ENCODE measurements around the gene TEX13B. TPM values are rescaled to one million over a fixed set of nuclear protein-coding genes. Genes with fewer than 3 reads are reported as not detected.

Gene TEX13B
- total RNA-seq, result not detected

GRCh38 chrX:107982356-107982755, at the start of gene TEX13B:
TSS of gene TEX13B (minus strand) at chrX:107982370. CDS start at chrX:107982127, 243 bp downstream.
- TF ChIP-seq POLR2A (IDR thresholded peaks at IDR 0.05) (no peak), POLR2AphosphoS5 (IDR thresholded peaks at IDR 0.05) (no peak), CTCF (IDR thresholded peaks at IDR 0.05) (no peak)
- H3K36me3 ChIP-seq, result no peaks in the 10 kb centered on the region
- no peaks in the 10 kb centered on the region for H3K27me3 ChIP-seq (replicated peaks; ENCODE audit: insufficient read depth)
- no peaks in the 10 kb centered on the region for H3K9me3 ChIP-seq
- WGBS, result 80% methylated on average over 6 of the region's 6 CpGs
- no peak within 1 kb of the TSS for H3K27ac ChIP-seq
- intact Hi-C loops (cut with DNase I), result no loop called here
- DNase-seq (ENCODE audit: low spot score), result no peak
- no peaks in the 10 kb centered on the region for H3K4me1 ChIP-seq (replicated peaks)
- H3K4me3 ChIP-seq, result no peak within 1 kb of the TSS

- intact Hi-C loops (cut with DNase I), result no loop called here
- no peak overlapping the region for H3K4me3 ChIP-seq
These were observed 48.0 kb upstream of the TEX13B start for GRCh38 chrX:108029928-108030711.

GRCh38 chrX:108028854-108029253, 46.7 kb upstream of the TEX13B start:
- DNase-seq (ENCODE audit: low spot score), result no peak
- H3K4me3 ChIP-seq, result no peak overlapping the region
- H3K27ac ChIP-seq, result no peak overlapping the region
- TF ChIP-seq POLR2A (IDR thresholded peaks at IDR 0.05) (no peak), POLR2AphosphoS5 (IDR thresholded peaks at IDR 0.05) (no peak), CTCF (IDR thresholded peaks at IDR 0.05) (no peak)
- no peaks in the 10 kb centered on the region for H3K27me3 ChIP-seq (replicated peaks; ENCODE audit: insufficient read depth)
- intact Hi-C loops (cut with DNase I), result no loop called here
- no peaks in the 10 kb centered on the region for H3K4me1 ChIP-seq (replicated peaks)
- no peaks in the 10 kb centered on the region for H3K36me3 ChIP-seq
- H3K9me3 ChIP-seq, result no peaks in the 10 kb centered on the region
- 90% methylated on average over 1 of the region's 1 CpG for WGBS

More at GRCh38 chrX:108029928-108030711, 48.0 kb upstream of the TEX13B start:
- Histone ChIP-seq H3K27ac (no peak overlapping the region), H3K27me3 (replicated peaks; ENCODE audit: insufficient read depth) (no peaks in the 10 kb centered on the region), H3K36me3 (no peaks in the 10 kb centered on the region), H3K4me1 (replicated peaks) (no peaks in the 10 kb centered on the region), H3K9me3 (no peaks in the 10 kb centered on the region)
- TF ChIP-seq CTCF (IDR thresholded peaks at IDR 0.05) (no peak), POLR2A (IDR thresholded peaks at IDR 0.05) (no peak), POLR2AphosphoS5 (IDR thresholded peaks at IDR 0.05) (no peak)
- 75% methylated on average over 5 of the region's 5 CpGs for WGBS
- DNase-seq (ENCODE audit: low spot score), result no peak

- no peaks in the 10 kb centered on the region for H3K4me1 ChIP-seq (replicated peaks)
- H3K9me3 ChIP-seq, result no peaks in the 10 kb centered on the region
- 16% methylated on average over 2 of the region's 2 CpGs for WGBS
- intact Hi-C loops (cut with DNase I), result no loop called here
- H3K36me3 ChIP-seq, result no peaks in the 10 kb centered on the region
- no peak overlapping the region for H3K4me3 ChIP-seq
- no peak overlapping the region for H3K27ac ChIP-seq
- DNase-seq (ENCODE audit: low spot score), result no peak
- H3K27me3 ChIP-seq (replicated peaks; ENCODE audit: insufficient read depth), result no peaks in the 10 kb centered on the region
- TF ChIP-seq POLR2AphosphoS5 (IDR thresholded peaks at IDR 0.05) (peak; percentile 28), CTCF (IDR thresholded peaks at IDR 0.05) (no peak), POLR2A (IDR thresholded peaks at IDR 0.05) (no peak)
These were observed 43.9 kb upstream of the TEX13B start for GRCh38 chrX:108025954-108026600.
